Measurements from ENCODE around the gene ANGPT4. TPM values are rescaled to one million over a fixed set of nuclear protein-coding genes. Genes with fewer than 3 reads are reported as not detected.
A peak's percentile ranks its signal among the peaks of the same experiment; 100 is the strongest.

The ANGPT4 gene
- total and polyA plus RNA-seq, 8 donors: 0.03 to 0.34 (median 0.18) TPM; not detected in 4

- H3K27me3 ChIP-seq: no peaks in the 10 kb centered on the region
- TF ChIP-seq, protein P1, sequence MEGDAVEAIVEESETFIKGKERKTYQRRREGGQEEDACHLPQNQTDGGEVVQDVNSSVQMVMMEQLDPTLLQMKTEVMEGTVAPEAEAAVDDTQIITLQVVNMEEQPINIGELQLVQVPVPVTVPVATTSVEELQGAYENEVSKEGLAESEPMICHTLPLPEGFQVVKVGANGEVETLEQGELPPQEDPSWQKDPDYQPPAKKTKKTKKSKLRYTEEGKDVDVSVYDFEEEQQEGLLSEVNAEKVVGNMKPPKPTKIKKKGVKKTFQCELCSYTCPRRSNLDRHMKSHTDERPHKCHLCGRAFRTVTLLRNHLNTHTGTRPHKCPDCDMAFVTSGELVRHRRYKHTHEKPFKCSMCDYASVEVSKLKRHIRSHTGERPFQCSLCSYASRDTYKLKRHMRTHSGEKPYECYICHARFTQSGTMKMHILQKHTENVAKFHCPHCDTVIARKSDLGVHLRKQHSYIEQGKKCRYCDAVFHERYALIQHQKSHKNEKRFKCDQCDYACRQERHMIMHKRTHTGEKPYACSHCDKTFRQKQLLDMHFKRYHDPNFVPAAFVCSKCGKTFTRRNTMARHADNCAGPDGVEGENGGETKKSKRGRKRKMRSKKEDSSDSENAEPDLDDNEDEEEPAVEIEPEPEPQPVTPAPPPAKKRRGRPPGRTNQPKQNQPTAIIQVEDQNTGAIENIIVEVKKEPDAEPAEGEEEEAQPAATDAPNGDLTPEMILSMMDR (IDR thresholded peaks at IDR 0.05): no peak
- peak in 1 of 4 donors; percentile 40 for ATAC-seq
- DNase-seq: no peak
- no peaks in the 10 kb centered on the region for H3K36me3 ChIP-seq
- H3K9me3 ChIP-seq: no peaks in the 10 kb centered on the region
- FAIRE-seq: no peak
- intact Hi-C loops (cut with DNase I): no loop called here
- H3K4me1 ChIP-seq: no peaks in the 10 kb centered on the region
- H3K4me3 ChIP-seq: no peak overlapping the region
- no peak overlapping the region for H3K27ac ChIP-seq
These were observed 8.5 kb upstream of the ANGPT4 start for GRCh38 chr20:924639-925038.

- TF ChIP-seq, protein P1 (IDR thresholded peaks at IDR 0.05): no peak
- DNase-seq (no peak), ATAC-seq (no peak), FAIRE-seq (no peak)
- Histone ChIP-seq H3K4me3 (no peak overlapping the region), H3K36me3 (no peaks in the 10 kb centered on the region), H3K9me3 (no peaks in the 10 kb centered on the region), H3K27me3 (no peaks in the 10 kb centered on the region), H3K4me1 (no peaks in the 10 kb centered on the region), H3K27ac (no peak overlapping the region)
- WGBS, 2 donors: 55 to 69% methylated on average over 4 of the region's 4 CpGs
- intact Hi-C loops (cut with DNase I): no loop called here
These were observed 6.6 kb upstream of the ANGPT4 start for GRCh38 chr20:922781-923180.

- TF ChIP-seq, protein P1 (IDR thresholded peaks at IDR 0.05): no peak
- 75 to 87% methylated on average over 5 of the region's 5 CpGs for WGBS, 2 donors
- no peak for ATAC-seq
- Histone ChIP-seq H3K4me3 (no peak overlapping the region), H3K27ac (no peak overlapping the region), H3K36me3 (no peaks in the 10 kb centered on the region), H3K4me1 (no peaks in the 10 kb centered on the region), H3K9me3 (no peaks in the 10 kb centered on the region), H3K27me3 (no peaks in the 10 kb centered on the region)
- intact Hi-C loops (cut with DNase I): no loop called here
- no peak for FAIRE-seq
- no peak for DNase-seq
These were observed 4.9 kb upstream of the ANGPT4 start for GRCh38 chr20:921068-921467.

DNA sequence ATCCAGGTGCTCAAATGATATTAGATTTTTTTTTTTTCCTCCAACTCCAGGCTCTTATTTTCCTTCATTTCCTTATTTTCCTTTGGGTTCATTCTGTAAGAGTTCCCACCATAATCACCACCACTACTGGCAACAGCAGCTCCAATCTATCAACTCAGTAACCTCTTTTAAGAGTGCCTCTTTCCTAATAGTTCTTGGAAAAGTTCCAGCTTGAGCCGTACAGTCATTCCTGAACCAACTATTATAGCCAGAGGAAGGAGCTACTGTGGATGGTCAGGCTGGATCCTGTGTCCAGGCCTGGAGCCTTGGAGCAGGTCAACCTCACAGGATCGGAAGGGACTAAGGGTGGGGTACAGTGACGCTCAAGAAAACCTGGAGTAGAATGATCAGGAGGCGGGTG is 4.2 kb upstream of the ANGPT4 start:
- Histone ChIP-seq H3K27me3 (no peaks in the 10 kb centered on the region), H3K9me3 (no peaks in the 10 kb centered on the region), H3K4me3 (no peak overlapping the region), H3K27ac (no peak overlapping the region), H3K4me1 (no peaks in the 10 kb centered on the region), H3K36me3 (no peaks in the 10 kb centered on the region)
- intact Hi-C loops (cut with DNase I): no loop called here
- WGBS, 2 donors: 89 to 92% methylated on average over 4 of the region's 4 CpGs
- ATAC-seq (no peak), FAIRE-seq (no peak), DNase-seq (no peak)
- TF ChIP-seq, protein P1 (IDR thresholded peaks at IDR 0.05): no peak

DNA sequence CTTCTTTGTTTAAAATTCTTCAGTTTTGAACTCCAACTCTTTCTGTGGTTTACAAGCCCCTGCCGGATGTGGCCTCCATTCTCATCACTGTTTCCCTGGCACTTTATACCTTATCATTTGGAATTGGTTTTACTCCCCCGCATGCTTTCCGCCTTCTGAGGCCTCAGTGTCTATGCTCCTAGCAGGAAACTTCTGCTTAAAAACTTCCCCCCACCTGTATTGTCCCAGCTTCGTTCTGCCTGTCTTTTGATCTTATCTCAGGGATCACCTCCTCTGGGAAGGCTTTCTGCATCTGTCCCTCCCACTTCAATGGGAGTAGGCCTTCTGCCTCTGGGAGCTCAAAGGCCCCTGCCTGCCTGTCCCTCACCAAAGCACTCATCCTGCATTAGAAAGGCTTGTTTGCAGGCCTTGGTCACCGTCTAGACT is 3.4 kb upstream of the ANGPT4 start:
- H3K27ac ChIP-seq: no peak overlapping the region
- no peak for ATAC-seq
- DNase-seq: no peak
- no peak overlapping the region for H3K4me3 ChIP-seq
- no peaks in the 10 kb centered on the region for H3K4me1 ChIP-seq
- intact Hi-C loops (cut with DNase I): no loop called here
- H3K36me3 ChIP-seq: no peaks in the 10 kb centered on the region
- TF ChIP-seq, protein P1 (IDR thresholded peaks at IDR 0.05): no peak
- no peaks in the 10 kb centered on the region for H3K27me3 ChIP-seq
- H3K9me3 ChIP-seq: no peaks in the 10 kb centered on the region
- FAIRE-seq: no peak
- 66 to 72% methylated on average over 5 of the region's 5 CpGs for WGBS, 2 donors

Measured in pancreas (tissue), 10 donors.